ENCODE measurements around the gene BMP3. TPM values are rescaled to one million over a fixed set of nuclear protein-coding genes. Genes with fewer than 3 reads are reported as not detected.

Gene BMP3
- total RNA-seq, 1 experiment from 2014 or later = not detected

GRCh38 chr4:81019006-81019405 lies 11.5 kb upstream of the BMP3 start:
- intact Hi-C loops (cut with micrococcal nuclease) = no loop called here
- no peaks in the 10 kb centered on the region for H3K79me2 ChIP-seq (ENCODE audit: insufficient read depth, low read length)
- no TSS peak for BruUV-seq (replicated peaks)
- H3K9me2 ChIP-seq (ENCODE audit: insufficient read depth) = no peaks in the 10 kb centered on the region
- H3K27ac ChIP-seq (ENCODE audit: low read depth, low read length) = no peak overlapping the region
- H3K9ac ChIP-seq (ENCODE audit: low read length) = no peak overlapping the region
- H4K20me1 ChIP-seq (ENCODE audit: insufficient read depth) = no peaks in the 10 kb centered on the region
- no peaks in the 10 kb centered on the region for H3K4me1 ChIP-seq (ENCODE audit: control insufficient read depth in 1 of 2, insufficient read depth in 2 of 2, low read length in 2 of 2)
- no peak overlapping the region for H3K4me3 ChIP-seq (replicated peaks in 1 of 2; ENCODE audit: low read depth in 1 of 2, low read length in 2 of 2)
- peaks cover 20% of the 10 kb centered on the region; the same call in 1 of the 2 replicates for H3K27me3 ChIP-seq (ENCODE audit: insufficient read depth, low read length)
- H3K4me2 ChIP-seq (ENCODE audit: low read length) = no peak overlapping the region
- ChIA-PET CTCF (no interaction called here), POLR2A (no interaction called here), RAD21 (ENCODE audit: low non-redundant PET in 1 of 2, low total read pairs in 2 of 2, uncharacterized antibody in 2 of 2, unreplicated experiment in 2 of 2) (no interaction called here)
- H2AFZ ChIP-seq (ENCODE audit: low read depth, low read length, poor library complexity, severe bottlenecking) = no peak overlapping the region
- H3K9me3 ChIP-seq (ENCODE audit: control insufficient read depth in 1 of 2, insufficient read depth in 1 of 2, low read depth in 1 of 2, low read length in 2 of 2) = no peaks in the 10 kb centered on the region
- no peaks in the 10 kb centered on the region for H3K36me3 ChIP-seq (ENCODE audit: control insufficient read depth in 1 of 2, insufficient read depth in 2 of 2, low read length in 2 of 2)
- no peak for TF ChIP-seq REST (IDR thresholded peaks at IDR 0.05; ENCODE audit: low read depth)
- no peak for TF ChIP-seq SIN3A (IDR thresholded peaks at IDR 0.05; ENCODE audit: low read depth)
- no peak for TF ChIP-seq EZH2 (IDR thresholded peaks at IDR 0.05)
- TF ChIP-seq SRF (IDR thresholded peaks at IDR 0.05; ENCODE audit: low read depth) = no peak
- ATAC-seq (no peak), DNase-seq (ENCODE audit: low read depth, low spot score) (no peak)

GRCh38 chr4:81021142-81021944 lies 9.2 kb upstream of the BMP3 start:
- Histone ChIP-seq H3K9me2 (ENCODE audit: insufficient read depth) (no peaks in the 10 kb centered on the region), H3K36me3 (ENCODE audit: control insufficient read depth in 1 of 2, insufficient read depth in 2 of 2, low read length in 2 of 2) (no peaks in the 10 kb centered on the region), H3K9ac (ENCODE audit: low read length) (no peak overlapping the region), H3K79me2 (ENCODE audit: insufficient read depth, low read length) (no peaks in the 10 kb centered on the region), H3K4me1 (ENCODE audit: control insufficient read depth in 1 of 2, insufficient read depth in 2 of 2, low read length in 2 of 2) (no peaks in the 10 kb centered on the region), H3K27me3 (ENCODE audit: insufficient read depth, low read length) (peaks cover 39% of the 10 kb centered on the region), H4K20me1 (ENCODE audit: insufficient read depth) (no peaks in the 10 kb centered on the region), H3K27ac (ENCODE audit: low read depth, low read length) (no peak overlapping the region), H3K4me2 (ENCODE audit: low read length) (no peak overlapping the region), H2AFZ (ENCODE audit: low read depth, low read length, poor library complexity, severe bottlenecking) (no peak overlapping the region), H3K4me3 (replicated peaks in 1 of 2; ENCODE audit: low read depth in 1 of 2, low read length in 2 of 2) (no peak overlapping the region), H3K9me3 (ENCODE audit: control insufficient read depth in 1 of 2, insufficient read depth in 1 of 2, low read depth in 1 of 2, low read length in 2 of 2) (no peaks in the 10 kb centered on the region)
- DNase-seq (ENCODE audit: low read depth, low spot score) = no peak
- POLR2A ChIA-PET = no interaction called here
- BruUV-seq (replicated peaks) = no TSS peak
- TF ChIP-seq POLR2A (IDR thresholded peaks at IDR 0.05; ENCODE audit: borderline replicate concordance, extremely low read depth, insufficient read depth, insufficient read length) (no peak), EZH2phosphoT487 (IDR thresholded peaks at IDR 0.05; ENCODE audit: borderline replicate concordance) (no peak), TCF7L2 (IDR thresholded peaks at IDR 0.05; ENCODE audit: borderline replicate concordance, extremely low read depth, insufficient read depth, insufficient read length) (no peak), ELF1 (IDR thresholded peaks at IDR 0.05; ENCODE audit: borderline replicate concordance, low read depth) (no peak), SP1 (IDR thresholded peaks at IDR 0.05; ENCODE audit: low read depth) (no peak), YY1 (IDR thresholded peaks at IDR 0.05; ENCODE audit: extremely low read depth, insufficient replicate concordance, low read depth, low read length) (no peak), EZH2 (IDR thresholded peaks at IDR 0.05) (no peak), ZNF274 (IDR thresholded peaks at IDR 0.05; ENCODE audit: low read depth, low read length) (no peak), CEBPB (IDR thresholded peaks at IDR 0.05; ENCODE audit: low read depth) (no peak), MAX (IDR thresholded peaks at IDR 0.05) (no peak), POLR2AphosphoS5 (IDR thresholded peaks at IDR 0.05; ENCODE audit: low read depth, low read length) (no peak), CTCF (IDR thresholded peaks at IDR 0.05 in 2 of 3, conservative IDR thresholded peaks at IDR 0.05 in 1 of 3; ENCODE audit: borderline replicate concordance in 1 of 3, insufficient read depth in 1 of 3, low read depth in 2 of 3, low read length in 2 of 3) (no peak)
- intact Hi-C loops (cut with micrococcal nuclease) = no loop called here
- CTCF ChIA-PET = no interaction called here
- no peak for ATAC-seq
- RAD21 ChIA-PET (ENCODE audit: low non-redundant PET in 1 of 2, low total read pairs in 2 of 2, uncharacterized antibody in 2 of 2, unreplicated experiment in 2 of 2) = no interaction called here
